GM12878 (cell line): ENCODE results near the gene CLDN34. TPM values are rescaled to one million over a fixed set of nuclear protein-coding genes. Genes with fewer than 3 reads are reported as not detected.

Source experiments
- ATAC-seq: fragments of 200-7000 bp; cut with Tn5 transposase; 3 replicates; pipeline ENCODE4 v1.9.1; 2020; ENCODE audit warnings: mild to moderate bottlenecking, moderate library complexity
- BruUV-seq: library from RNA; stranded (reverse); fragments of 400-500 nt; replicated peaks from 2 replicates; lab custom pipeline; 2021; lab: Mats Ljungman, UMichigan
- CTCF ChIA-PET: fragments of 300-600 bp; sonication (Branson Sonifier 250); formaldehyde crosslinking; extraction: SDS; loops from one replicate; lab custom pipeline; 2021; ENCODE audit warnings: inconsistent platforms; lab: Yijun Ruan, JAX
- POLR2A ChIA-PET: fragments of 350-600 bp; formaldehyde crosslinking; extraction: SDS; loops from one replicate; lab custom pipeline; 2021; ENCODE audit warnings: inconsistent platforms; lab: Charles Lee
- RAD21 ChIA-PET: fragments of 300-600 bp; sonication (Branson Sonifier 250); formaldehyde crosslinking; loops from one replicate; lab custom pipeline; 2023; ENCODE audit warnings: antibody characterized with exemption; ENCODE audit not compliant: unreplicated experiment; lab: Charles Lee
- SMC1A ChIA-PET: fragments of 300-600 bp; sonication (Branson Sonifier 250); formaldehyde crosslinking; loops from one replicate; lab custom pipeline; 2023; ENCODE audit not compliant: unreplicated experiment, uncharacterized antibody; lab: Charles Lee
- DNase-seq: peaks from one replicate; pipeline ENCODE4 v3.0.0-alpha.2; 2011; ENCODE audit warnings: low read depth, low spot score
- FAIRE-seq: peaks from 3 replicates; lab custom pipeline; 2011; peaks lifted over from hg19 to GRCh38; lab: Jason Lieb, UNC
- H2AFZ ChIP-seq: 2 replicates; pipeline ENCODE4 v1.6.0; 2011; ENCODE audit warnings: low read depth, low read length, control low read depth; ENCODE audit not compliant: control insufficient read depth
- H3K27ac ChIP-seq: 2 replicates; pipeline ENCODE4 v1.5.1; 2011; ENCODE audit warnings: control low read depth; ENCODE audit not compliant: control insufficient read depth, insufficient read depth
- H3K27me3 ChIP-seq, 2 experiments: replicated peaks in 1 of 2; 2 replicates each; pipeline versions ENCODE4 v1.6.0 to v1.6.1; 2011; ENCODE audit warnings: low read length in 1 of 2; ENCODE audit not compliant: control insufficient read depth in 2 of 2, insufficient read depth in 2 of 2
- H3K36me3 ChIP-seq, 2 experiments: 2 replicates each; pipeline ENCODE4 v1.5.1; 2011; ENCODE audit warnings: low read length in 1 of 2; ENCODE audit not compliant: control insufficient read depth in 2 of 2, insufficient read depth in 2 of 2
- H3K4me1 ChIP-seq: 2 replicates; pipeline ENCODE4 v1.6.1; 2011; ENCODE audit warnings: mild to moderate bottlenecking, low read length, moderate library complexity, mixed read lengths; ENCODE audit not compliant: control insufficient read depth, insufficient read depth
- H3K4me2 ChIP-seq: 2 replicates; pipeline ENCODE4 v1.6.0; 2011; ENCODE audit warnings: control low read depth; ENCODE audit not compliant: control insufficient read depth, insufficient read depth
- H3K4me3 ChIP-seq: fragments of 200-600 bp; sonication (generic); 2 replicates; pipeline ENCODE4 v1.5.1; 2016
- H3K79me2 ChIP-seq: 2 replicates; pipeline ENCODE4 v1.6.0; 2011; ENCODE audit warnings: low read length; ENCODE audit not compliant: control insufficient read depth, insufficient read depth
- H3K9ac ChIP-seq: 2 replicates; pipeline ENCODE4 v1.8.0; 2011; ENCODE audit warnings: low read length, control low read depth, mixed read lengths; ENCODE audit not compliant: control insufficient read depth, insufficient read depth
- H3K9me3 ChIP-seq: replicated peaks from 3 replicates; pipeline ENCODE4 v1.5.1; 2011; ENCODE audit warnings: mild to moderate bottlenecking, low read length; ENCODE audit not compliant: control insufficient read depth, insufficient read depth
- H4K20me1 ChIP-seq: 2 replicates; pipeline ENCODE4 v1.6.0; 2011; ENCODE audit not compliant: control insufficient read depth, insufficient read depth
- ATF2 ChIP-seq: IDR thresholded peaks from 2 replicates; pipeline ENCODE4 v1.6.1; 2012; ENCODE audit warnings: low read length, inconsistent platforms
- ATF7 ChIP-seq: fragments of 450-650 bp; IDR thresholded peaks from 2 replicates; pipeline ENCODE4 v1.6.1; 2016; ENCODE audit warnings: low read depth, mild to moderate bottlenecking
- GATAD2B ChIP-seq: fragments of 450-650 bp; conservative IDR thresholded peaks from 2 replicates; pipeline ENCODE4 v1.6.1; 2017; ENCODE audit warnings: low read depth, mild to moderate bottlenecking, moderate library complexity
- JUNB ChIP-seq: IDR thresholded peaks from 2 replicates; pipeline ENCODE4 v1.6.1; 2016; ENCODE audit warnings: antibody characterized with exemption, mild to moderate bottlenecking
- NBN ChIP-seq: fragments of 450-650 bp; IDR thresholded peaks from 2 replicates; pipeline ENCODE4 v1.6.1; 2016
- PKNOX1 ChIP-seq: fragments of 450-650 bp; IDR thresholded peaks from 2 replicates; pipeline ENCODE4 v1.6.1; 2016; ENCODE audit warnings: mild to moderate bottlenecking
- POU2F2 ChIP-seq: IDR thresholded peaks from 3 replicates; pipeline ENCODE4 v1.6.1; 2011; ENCODE audit warnings: low read depth, mild to moderate bottlenecking, low read length, borderline replicate concordance
- RAD51 ChIP-seq: fragments of 450-650 bp; IDR thresholded peaks from 2 replicates; pipeline ENCODE4 v1.6.1; 2016; ENCODE audit warnings: moderate library complexity, mild to moderate bottlenecking, inconsistent platforms
- SIN3A ChIP-seq: IDR thresholded peaks from 2 replicates; pipeline ENCODE4 v1.6.1; 2012; ENCODE audit warnings: low read depth, low read length, improper control_type of control experiment
- SKIL ChIP-seq: fragments of 450-650 bp; IDR thresholded peaks from 2 replicates; pipeline ENCODE4 v1.6.1; 2017; ENCODE audit warnings: mild to moderate bottlenecking, low read depth, inconsistent platforms; ENCODE audit not compliant: poor library complexity, severe bottlenecking
- SMAD1 ChIP-seq: fragments of 450-650 bp; IDR thresholded peaks from 2 replicates; pipeline ENCODE4 v1.6.1; 2018; ENCODE audit warnings: mild to moderate bottlenecking, low read depth; ENCODE audit not compliant: partially characterized antibody
- SMAD5 ChIP-seq: IDR thresholded peaks from 2 replicates; pipeline ENCODE4 v1.6.1; 2016; ENCODE audit warnings: antibody characterized with exemption, low read depth
- TARDBP ChIP-seq: IDR thresholded peaks from 2 replicates; pipeline ENCODE4 v1.6.1; 2016; ENCODE audit warnings: borderline replicate concordance
- ZBED1 ChIP-seq: IDR thresholded peaks from 2 replicates; pipeline ENCODE4 v1.6.1; 2016; ENCODE audit warnings: borderline replicate concordance
- ZNF24 ChIP-seq: fragments of 450-650 bp; IDR thresholded peaks from 2 replicates; pipeline ENCODE4 v1.6.1; 2017; ENCODE audit warnings: antibody characterized with exemption, mild to moderate bottlenecking
- ZZZ3 ChIP-seq: IDR thresholded peaks from 2 replicates; pipeline ENCODE4 v1.6.1; 2011; ENCODE audit warnings: low read depth; ENCODE audit not compliant: control insufficient read depth, insufficient read length
- WGBS: methylation state at CpG from one replicate; pipeline ENCODE4 v1.1.6; 2016; ENCODE audit warnings: low lambda C conversion rate; ENCODE audit not compliant: insufficient replicate concordance, insufficient coverage; ENCODE audit errors: missing lambda C conversion rate; 5-methylcytosine and 5-hydroxymethylcytosine counted together
- in situ Hi-C: fragments of 300-500 bp; cut with MboI; formaldehyde crosslinking; loops from 9 replicates; pipeline ENCODE4 v1.14.3; 2018; ENCODE audit warnings: mixed read lengths
- intact Hi-C: fragments of 100-400 bp; cut with micrococcal nuclease; formaldehyde crosslinking; loops from one replicate; pipeline ENCODE4 v1.14.2; 2022; ENCODE audit not compliant: unreplicated experiment
- polyA plus RNA-seq, 11 experiments: library from polyadenylated mRNA; depleted of rRNA in 4 of 11; unstranded in 6 of 11; stranded (reverse) in 5 of 11; fragments of >200 nt; fragmentation: Nextera tagmentation in 4 of 11; fragmentation: Illumina TruSeq in 1 of 11; extraction: Ambion mirVana in 4 of 11; extraction: Trizol in 1 of 11; gene quantifications; 1 replicate in 1 of 11; 2 replicates in 10 of 11; pipeline versions ENCODE4 v1.2.1 to v1.2.3, GENCODE V29; 2011 to 2016; ENCODE audit warnings: inconsistent platforms in 2 of 11, missing spikeins in 2 of 11, low read depth in 1 of 11
- total RNA-seq, 4 experiments: library from RNA; depleted of rRNA in 3 of 4; stranded (reverse); fragments of >200 nt in 3 of 4; fragmentation: Illumina TruSeq in 1 of 4; extraction: Trizol in 1 of 4; gene quantifications; 2 replicates each; pipeline versions ENCODE4 v1.2.1 to v1.2.3, GENCODE V29; 2013 to 2021

The CLDN34 gene
- total and polyA plus RNA-seq, 10 of the 15 experiments (the other 5 are each of a cell fraction or from before 2014, with no cell fraction given), result not detected

- ATAC-seq, result peak; percentile 58
- ChIA-PET SMC1A (interaction anchor here (0.8 to 4.4 kb wide), 13 partner anchors 8 to 107 kb away, joined by 3 to 54 read pairs (median 11); no protein-coding TSS in a partner anchor), RAD21 (interaction anchor here (0.8 to 3.0 kb wide), 19 partner anchors 8 to 107 kb away, joined by 3 to 53 read pairs (median 6); no protein-coding TSS in a partner anchor), CTCF (interaction anchor here (0.6 to 4.5 kb wide), 14 partner anchors 9 to 1128 kb away, joined by 3 to 57 read pairs (median 4); no protein-coding TSS in a partner anchor), POLR2A (interaction anchor here (1.3 to 2.7 kb wide), 6 partner anchors 9 to 102 kb away, joined by 3 to 26 read pairs (median 10); no protein-coding TSS in a partner anchor)
- H3K4me2 ChIP-seq, result peak overlapping the region; percentile 41; the same call in 1 of the 2 replicates
- H2AFZ ChIP-seq, result no peak overlapping the region; the same call in 1 of the 2 replicates
- peak; percentile 48 for DNase-seq
- no peaks in the 10 kb centered on the region for H3K36me3 ChIP-seq
- no peaks in the 10 kb centered on the region for H4K20me1 ChIP-seq
- in situ Hi-C loops (no loop called here), intact Hi-C loops (no loop called here)
- H3K79me2 ChIP-seq, result no peaks in the 10 kb centered on the region; the same call in 1 of the 2 replicates
- peak overlapping the region; percentile 33; the same call in 1 of the 2 replicates for H3K27ac ChIP-seq
- no peaks in the 10 kb centered on the region; the same call in 2 of the 3 replicates for H3K9me3 ChIP-seq
- no peak overlapping the region; the same call in 1 of the 2 replicates for H3K4me3 ChIP-seq
- BruUV-seq, result no TSS peak
- FAIRE-seq, result no peak
- no peaks in the 10 kb centered on the region for H3K27me3 ChIP-seq
- H3K9ac ChIP-seq, result no peak overlapping the region
- 5% methylated on average over 9 of the region's 10 CpGs for WGBS
- H3K4me1 ChIP-seq, result peaks cover 9% of the 10 kb centered on the region
- TF ChIP-seq JUNB (peak; percentile 16; the same call in 1 of the 2 replicates), TARDBP (no peak), GATAD2B (0 out of 2 replicates have a peak, but pooled peaks have one; percentile 40), ATF2 (no peak), SKIL (peak; percentile 55), ZZZ3 (peak; percentile 88), POU2F2 (peak; percentile 77; the same call in 1 of the 3 replicates), SMAD1 (peak; percentile 43), PKNOX1 (peak; percentile 43; the same call in 1 of the 2 replicates), NBN (peak; percentile 99), RAD51 (peak; percentile 75), ZBED1 (no peak), ZNF24 (peak; percentile 55; the same call in 1 of the 2 replicates), SMAD5 (no peak), ATF7 (peak; percentile 70), SIN3A (no peak)
Observed at GRCh38 chrX:10011261-10011931, 44.2 kb downstream of the CLDN34 start.
